NCI-H2196 (cell line): ENCODE measurements around the gene HMGB4.

Experiments
- DNase-seq: peaks from one replicate; lab custom pipeline; 2025; ENCODE audit not compliant: unreplicated experiment; lab: John Stamatoyannopoulos, UW

Gene HMGB4

GRCh38 chr1:33897092-33897725 lies 33.3 kb downstream of the HMGB4 start:
- DNase-seq = no peak

DNA sequence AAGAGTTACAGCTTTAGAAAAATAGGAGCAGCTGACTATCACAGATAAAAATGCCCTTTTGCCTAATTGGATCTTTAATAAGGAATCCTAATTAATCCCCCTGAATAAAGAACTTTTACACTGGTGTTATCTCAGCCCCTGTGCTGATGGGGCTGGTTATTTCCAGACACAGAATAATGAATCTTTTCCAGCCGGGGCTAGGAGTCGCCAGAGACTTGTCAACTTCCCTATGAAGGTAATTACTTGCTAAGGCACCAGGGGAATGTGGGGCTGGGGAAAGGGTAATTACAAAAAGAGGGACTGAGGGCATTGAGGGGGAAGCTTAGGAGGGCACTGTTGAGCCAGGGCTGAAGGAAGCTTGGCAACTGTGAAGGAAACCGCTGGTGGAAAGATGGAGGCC lies 34.5 kb downstream of the HMGB4 start:
- DNase-seq = no peak

DNA sequence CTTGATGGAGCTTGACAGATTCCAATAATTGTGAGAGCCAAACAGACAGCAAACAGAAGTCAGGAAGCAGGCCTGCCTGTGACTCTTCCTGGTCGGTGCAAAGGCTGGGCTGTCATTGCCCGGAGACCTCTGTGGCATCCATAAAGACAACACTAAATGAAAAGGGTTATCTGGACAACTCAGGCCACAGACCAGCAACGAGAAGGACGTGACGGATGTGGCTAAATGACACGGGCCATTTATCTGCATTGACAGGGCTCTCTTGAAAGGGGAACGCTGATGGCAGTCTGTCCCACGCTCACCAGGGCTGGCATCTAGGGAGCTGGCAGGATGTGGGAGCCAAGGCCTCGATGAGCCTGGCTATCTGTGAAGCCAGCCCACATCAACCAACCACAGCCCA lies 35.0 kb downstream of the HMGB4 start:
- no peak for DNase-seq

- no peak for DNase-seq
Observed at GRCh38 chr1:33899746-33900145, 35.9 kb downstream of the HMGB4 start.

- DNase-seq = no peak
Observed at GRCh38 chr1:33902486-33903209, 38.8 kb downstream of the HMGB4 start.

DNA sequence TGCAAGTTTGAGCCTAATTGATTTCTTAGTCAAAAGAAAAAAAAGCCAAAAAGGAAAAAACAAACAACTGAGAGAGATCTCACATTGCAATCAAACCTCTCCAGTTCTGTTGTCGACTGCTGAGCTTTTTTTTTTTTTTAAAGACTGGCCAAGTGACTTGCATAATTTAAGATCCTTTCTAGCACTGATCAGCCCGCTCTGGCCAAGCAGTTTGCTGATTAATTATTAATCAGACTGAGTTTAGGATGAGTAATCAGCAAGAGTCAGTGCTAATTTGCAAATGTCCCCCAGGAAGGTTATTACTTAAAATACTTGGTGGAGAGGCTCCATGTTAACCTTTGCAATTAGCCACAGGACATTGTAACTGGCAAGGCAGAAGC lies 39.3 kb downstream of the HMGB4 start:
- DNase-seq = no peak

DNA sequence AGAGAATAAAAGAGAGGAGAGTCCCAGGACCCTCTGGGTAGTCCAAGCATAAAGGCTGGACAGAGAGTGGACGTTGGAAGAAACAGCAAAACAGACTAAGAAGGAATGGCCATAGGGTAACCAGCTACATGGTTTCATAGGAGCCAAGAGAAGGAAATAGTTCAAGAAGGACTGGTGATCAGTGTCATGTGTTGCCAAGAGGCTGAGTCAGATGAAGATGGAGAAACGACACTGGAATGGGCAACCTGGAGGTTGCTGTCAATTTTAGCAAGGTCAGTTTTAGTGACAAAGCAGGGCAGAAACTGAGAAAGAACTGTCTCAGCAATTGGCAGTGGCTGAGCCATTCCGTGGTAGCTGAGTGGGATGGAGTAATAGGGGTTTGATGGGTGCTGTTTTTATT lies 41.4 kb downstream of the HMGB4 start:
- DNase-seq = no peak

DNA sequence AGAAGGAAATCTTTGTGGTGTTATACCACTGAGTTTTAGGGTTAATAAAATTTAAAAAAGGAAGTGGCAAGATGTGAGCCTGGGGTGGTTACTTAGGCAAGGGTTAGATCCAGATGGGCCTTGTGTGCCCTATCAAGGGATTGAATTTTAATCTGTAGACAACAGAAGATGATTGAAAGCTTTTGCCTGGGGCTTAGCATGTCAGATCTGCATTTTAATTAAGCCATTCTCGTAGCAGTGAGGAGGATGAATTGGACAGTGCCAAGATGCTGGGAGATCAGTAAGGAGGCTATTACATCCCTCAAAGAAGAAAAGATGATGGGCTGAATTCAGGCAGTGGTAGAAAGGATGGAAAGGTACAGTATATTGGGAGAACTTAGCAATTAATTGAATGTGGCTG lies 42.3 kb downstream of the HMGB4 start:
- DNase-seq = no peak

GRCh38 chr1:33908324-33908956 lies 44.6 kb downstream of the HMGB4 start:
- DNase-seq = no peak
